K562 (cell line): Measurements from ENCODE around the gene RASGRP2. TPM values are rescaled to one million over a fixed set of nuclear protein-coding genes. Genes with fewer than 3 reads are reported as not detected.

Experiments used
- MGA ChIP-seq: fragments of 450-650 bp; IDR thresholded peaks from 2 replicates; pipeline ENCODE4 v1.6.1; 2016; ENCODE audit warnings: mild to moderate bottlenecking, moderate library complexity
- ZNF589 ChIP-seq: fragments of 200-800 bp; sonication (Bioruptor generic); IDR thresholded peaks from 2 replicates; pipeline ENCODE4 v1.6.1; 2016; ENCODE audit warnings: low read depth, missing genetic modification characterization, missing compliant biosample characterization
- polyA plus RNA-seq, 8 experiments: library from polyadenylated mRNA; depleted of rRNA in 4 of 8; stranded (reverse) in 5 of 8; unstranded in 3 of 8; fragments of >200 nt; fragmentation: Nextera tagmentation in 2 of 8; fragmentation: Illumina TruSeq in 1 of 8; extraction: Ambion mirVana in 2 of 8; extraction: Trizol in 1 of 8; gene quantifications; 2 replicates each; pipeline versions ENCODE4 v1.2.1 to v1.2.3, GENCODE V29; 2011 to 2014; ENCODE audit warnings: inconsistent platforms in 1 of 8, missing spikeins in 1 of 8
- total RNA-seq, 7 experiments: library from RNA; depleted of rRNA in 6 of 7; stranded (reverse); fragments of >200 nt in 6 of 7; fragmentation: Illumina TruSeq in 2 of 7; extraction: Trizol in 2 of 7; gene quantifications; 2 replicates each; pipeline versions ENCODE4 v1.2.1 to v1.2.3, GENCODE V29; 2011 to 2021; ENCODE audit warnings: low replicate concordance in 1 of 7

RASGRP2 gene
- total and polyA plus RNA-seq, 9 of the 15 experiments (the other 6 are each of a cell fraction or from before 2014, with no cell fraction given) = 0.87 to 22.7 (median 5.5) TPM

GRCh38 chr11:64715756-64716472 lies 28.0 kb downstream of the RASGRP2 start (continued):
- TF ChIP-seq MGA = 0 out of 2 replicates have a peak, but pooled peaks have one; percentile 52
- TF ChIP-seq ZNF589 (CRISPR knock-in tag) = no peak
